ENCODE measurements around the gene RPS25.

Gene RPS25

DNA sequence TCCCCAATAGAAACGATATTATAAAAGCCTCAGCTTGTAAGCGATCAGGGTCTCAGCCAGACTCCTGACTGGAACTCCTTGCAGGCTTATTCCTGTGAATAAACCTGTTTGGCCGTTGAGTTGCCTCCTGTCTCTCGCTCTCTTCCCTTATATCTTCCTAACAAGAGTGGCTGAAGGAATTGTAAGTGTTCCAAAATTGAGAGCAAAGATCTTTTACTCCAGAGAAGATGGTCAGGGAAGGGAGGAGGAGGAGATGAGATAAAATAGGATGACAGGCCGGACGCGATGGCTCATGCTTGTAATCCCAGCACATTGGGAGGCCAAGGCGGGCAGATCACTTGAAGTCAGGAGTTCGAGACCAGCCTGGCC lies 13.8 kb upstream of the RPS25 start:
- H3K4me3 ChIP-seq = no peak overlapping the region
- peaks cover 0 to 11% (median 0%) of the 10 kb centered on the region in 3 donors for H3K36me3 ChIP-seq
- no peaks in the 10 kb centered on the region for H3K27me3 ChIP-seq
- no peaks in the 10 kb centered on the region for H3K9me3 ChIP-seq
- no peak overlapping the region for H3K27ac ChIP-seq
- peaks cover 0 to 18% (median 10%) of the 10 kb centered on the region in 4 donors for H3K4me1 ChIP-seq
- intact Hi-C loops (cut with DNase I; ENCODE audit: low total_unique reads) = no loop called here
- TF ChIP-seq CTCF (IDR thresholded peaks at IDR 0.05) = no peak
- DNase-seq = no peak

GRCh38 chr11:119030329-119031047 lies 12.3 kb upstream of the RPS25 start, which contains the start of gene SLC37A4:
TSS of gene SLC37A4 (minus strand) at chr11:119030877.
- intact Hi-C loops (cut with DNase I; ENCODE audit: low total_unique reads) = no loop called here
- peaks cover 0 to 24% (median 0%) of the 10 kb centered on the region in 3 donors for H3K36me3 ChIP-seq
- peaks cover 0 to 18% (median 10%) of the 10 kb centered on the region in 4 donors for H3K4me1 ChIP-seq
- H3K9me3 ChIP-seq = no peaks in the 10 kb centered on the region
- peak; percentile 80 to 92 for TF ChIP-seq CTCF (IDR thresholded peaks at IDR 0.05)
- H3K4me3 ChIP-seq = peak within 1 kb of the TSS; percentile 74 to 91
- H3K27ac ChIP-seq = peak within 1 kb of the TSS; percentile 78 to 80
- no peaks in the 10 kb centered on the region for H3K27me3 ChIP-seq
- DNase-seq = peak; percentile 98 to 99

GRCh38 chr11:119030029-119030328 lies 11.8 kb upstream of the RPS25 start:
- H3K4me3 ChIP-seq = peak overlapping the region; percentile 74 to 91
- intact Hi-C loops (cut with DNase I; ENCODE audit: low total_unique reads) = no loop called here
- H3K36me3 ChIP-seq = peaks cover 0 to 29% (median 1%) of the 10 kb centered on the region in 3 donors
- peak overlapping the region; percentile 78 to 80 for H3K27ac ChIP-seq
- H3K4me1 ChIP-seq = peaks cover 0 to 22% (median 10%) of the 10 kb centered on the region in 4 donors
- DNase-seq = no peak
- H3K9me3 ChIP-seq = no peaks in the 10 kb centered on the region
- H3K27me3 ChIP-seq = no peaks in the 10 kb centered on the region
- no peak for TF ChIP-seq CTCF (IDR thresholded peaks at IDR 0.05)

GRCh38 chr11:119029340-119030028 lies 11.3 kb upstream of the RPS25 start:
- Histone ChIP-seq H3K9me3 (no peaks in the 10 kb centered on the region), H3K27ac (peak overlapping the region; percentile 78 to 80), H3K4me3 (peak overlapping the region; percentile 74 to 91), H3K36me3 (peaks cover 0 to 34% (median 5%) of the 10 kb centered on the region in 3 donors), H3K4me1 (peaks cover 0 to 25% (median 10%) of the 10 kb centered on the region in 4 donors), H3K27me3 (no peaks in the 10 kb centered on the region)
- DNase-seq = peak in 1 of 2 donors; percentile 34
- intact Hi-C loops (cut with DNase I; ENCODE audit: low total_unique reads) = no loop called here
- TF ChIP-seq CTCF (IDR thresholded peaks at IDR 0.05) = no peak

DNA sequence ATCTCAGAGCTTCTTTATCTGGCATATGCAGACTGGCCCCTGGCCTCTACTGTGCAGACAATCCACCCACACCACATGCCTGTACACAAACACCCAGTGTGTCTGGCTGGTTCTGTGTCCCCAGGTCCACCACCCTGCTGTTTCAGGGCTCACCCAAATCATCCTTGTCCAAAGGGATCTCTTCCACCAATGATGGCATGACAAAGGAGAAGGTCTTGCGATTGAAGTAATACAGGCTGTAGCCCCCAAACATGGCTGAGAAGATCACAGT lies 10.9 kb upstream of the RPS25 start:
- Histone ChIP-seq H3K4me3 (no peak overlapping the region), H3K27me3 (no peaks in the 10 kb centered on the region), H3K4me1 (peaks cover 0 to 29% (median 10%) of the 10 kb centered on the region in 4 donors), H3K36me3 (peaks cover 0 to 39% (median 10%) of the 10 kb centered on the region in 3 donors), H3K9me3 (no peaks in the 10 kb centered on the region), H3K27ac (no peak overlapping the region)
- intact Hi-C loops (cut with DNase I; ENCODE audit: low total_unique reads) = no loop called here
- no peak for DNase-seq
- TF ChIP-seq CTCF (IDR thresholded peaks at IDR 0.05) = no peak

Measured in tibial artery (tissue), 4 donors.